GM23248 (cell line): ENCODE measurements around the gene MED12L. TPM values are rescaled to one million over a fixed set of nuclear protein-coding genes. Genes with fewer than 3 reads are reported as not detected.

ENCODE experiments used
- DNase-seq: peaks from one replicate; pipeline ENCODE4 v3.0.0-alpha.2; 2015
- H2AFZ ChIP-seq: fragments of 200-600 bp; sonication (generic); 2 replicates; pipeline ENCODE4 v1.6.1; 2016; ENCODE audit warnings: antibody characterized with exemption
- H3F3A ChIP-seq: fragments of 200-600 bp; sonication (generic); 2 replicates; pipeline ENCODE4 v1.6.1; 2016; ENCODE audit warnings: mild to moderate bottlenecking, antibody characterized with exemption, mixed run types; ENCODE audit not compliant: insufficient read depth
- H3K27ac ChIP-seq: fragments of 200-600 bp; sonication (generic); 2 replicates; pipeline ENCODE4 v1.5.1; 2016; ENCODE audit warnings: mild to moderate bottlenecking
- H3K27me3 ChIP-seq: fragments of 200-600 bp; sonication (generic); replicated peaks from 2 replicates; pipeline ENCODE4 v1.6.1; 2016; ENCODE audit warnings: mild to moderate bottlenecking; ENCODE audit not compliant: insufficient read depth
- H3K36me3 ChIP-seq: fragments of 200-600 bp; sonication (generic); 2 replicates; pipeline ENCODE4 v1.6.1; 2016; ENCODE audit warnings: low read depth, mild to moderate bottlenecking
- H3K4me1 ChIP-seq: fragments of 200-600 bp; sonication (generic); 2 replicates; pipeline ENCODE4 v1.6.1; 2016; ENCODE audit warnings: mild to moderate bottlenecking; ENCODE audit not compliant: insufficient read depth
- H3K4me2 ChIP-seq: fragments of 200-600 bp; sonication (generic); one replicate; pipeline ENCODE4 v1.6.1; 2016; ENCODE audit warnings: mild to moderate bottlenecking; ENCODE audit not compliant: unreplicated experiment
- H3K4me3 ChIP-seq: fragments of 200-600 bp; sonication (generic); 2 replicates; pipeline ENCODE4 v1.5.1; 2016; ENCODE audit warnings: mild to moderate bottlenecking
- H3K79me2 ChIP-seq: fragments of 200-600 bp; sonication (generic); 2 replicates; pipeline ENCODE4 v1.6.1; 2016; ENCODE audit warnings: mild to moderate bottlenecking; ENCODE audit not compliant: insufficient read depth
- H3K9ac ChIP-seq: fragments of 200-600 bp; sonication (generic); 2 replicates; pipeline ENCODE4 v1.6.1; 2016; ENCODE audit warnings: mild to moderate bottlenecking
- H3K9me2 ChIP-seq: fragments of 200-600 bp; sonication (generic); 2 replicates; pipeline ENCODE4 v1.6.1; 2016; ENCODE audit warnings: mixed run types, mild to moderate bottlenecking, moderate library complexity; ENCODE audit not compliant: insufficient read depth
- H3K9me3 ChIP-seq: fragments of 200-600 bp; sonication (generic); one replicate; pipeline ENCODE4 v1.6.1; 2017; ENCODE audit warnings: low read depth
- H4K20me1 ChIP-seq: fragments of 200-600 bp; sonication (generic); 2 replicates; pipeline ENCODE4 v1.6.0; 2016; ENCODE audit not compliant: insufficient read depth
- EZH2 ChIP-seq: fragments of 200-600 bp; sonication (generic); IDR thresholded peaks from 2 replicates; pipeline ENCODE4 v1.6.1; 2018; ENCODE audit warnings: antibody characterized with exemption, mild to moderate bottlenecking; ENCODE audit not compliant: insufficient read depth, poor library complexity, severe bottlenecking
- EZH2phosphoT487 ChIP-seq: fragments of 200-600 bp; sonication (generic); IDR thresholded peaks from 2 replicates; pipeline ENCODE4 v1.6.1; 2018; ENCODE audit warnings: antibody characterized with exemption, moderate library complexity, mild to moderate bottlenecking, low read depth; ENCODE audit not compliant: insufficient read depth
- whole genome bisulfite sequencing, 2 experiments: methylation state at CpG; one replicate each; pipeline ENCODE4 v1.1.6; 2015 to 2017; ENCODE audit warnings: low lambda C conversion rate in 2 of 2, low coverage in 1 of 2; ENCODE audit errors: missing lambda C conversion rate in 2 of 2; 5-methylcytosine and 5-hydroxymethylcytosine counted together
- in situ Hi-C: fragments of 300-500 bp; cut with MboI; formaldehyde crosslinking; loops from 2 replicates; pipeline ENCODE4 v1.15.0; 2020
- polyA plus RNA-seq: library from polyadenylated mRNA; unstranded; fragments of >200 nt; fragmentation: Nextera tagmentation; extraction: Ambion mirVana; gene quantifications from 2 replicates; pipeline ENCODE4 v1.2.1, GENCODE V29; 2016
- total RNA-seq: library from RNA; depleted of rRNA; stranded (reverse); fragments of >200 nt; shearing (Covaris generic); gene quantifications from 2 replicates; pipeline ENCODE4 v1.2.3, GENCODE V29; 2014

MED12L gene
- total and polyA plus RNA-seq, 2 experiments from 2014 or later, result 0.13 to 0.32 TPM

DNA sequence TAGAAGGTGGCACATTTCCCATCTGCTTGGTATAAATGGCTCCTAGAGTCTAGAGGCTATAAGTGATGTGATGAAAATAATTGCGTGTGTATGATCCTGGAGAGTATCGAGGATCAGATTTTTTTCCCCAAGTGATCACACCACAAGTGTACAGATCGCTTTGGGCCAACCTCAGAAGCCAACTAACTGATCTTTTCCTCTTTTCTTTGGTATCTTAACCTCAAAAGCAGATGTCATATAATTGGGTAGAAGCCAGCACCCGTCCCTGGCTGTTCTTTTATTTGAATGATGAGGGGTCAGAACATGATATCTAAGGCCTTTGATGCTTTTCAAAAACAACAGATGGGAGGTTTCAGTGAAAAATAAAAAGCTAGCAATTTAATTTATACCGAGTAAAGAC, 189.6 kb downstream of the MED12L start:
- Histone ChIP-seq H4K20me1 (no peaks in the 10 kb centered on the region), H3K9ac (no peak overlapping the region), H3K4me1 (no peaks in the 10 kb centered on the region), H3K27ac (no peak overlapping the region), H3K9me3 (no peaks in the 10 kb centered on the region), H3K79me2 (no peaks in the 10 kb centered on the region), H3K36me3 (no peaks in the 10 kb centered on the region), H3K9me2 (no peaks in the 10 kb centered on the region), H3K4me3 (no peak overlapping the region), H3K27me3 (no peaks in the 10 kb centered on the region), H3K4me2 (no peak overlapping the region), H3F3A (no peaks in the 10 kb centered on the region), H2AFZ (no peak overlapping the region)
- TF ChIP-seq EZH2 (no peak), EZH2phosphoT487 (no peak)
- WGBS, 2 experiments, result 64 to 72% methylated on average over 5 of the region's 5 CpGs
- in situ Hi-C loops, result loop anchor here (5.0 kb wide), 2 partner anchors 48 to 108 kb away; no protein-coding TSS in a partner anchor
- no peak for DNase-seq

- H3K4me2 ChIP-seq, result no peak overlapping the region
- H3K36me3 ChIP-seq, result no peaks in the 10 kb centered on the region
- no peaks in the 10 kb centered on the region for H3F3A ChIP-seq
- H3K27me3 ChIP-seq, result no peaks in the 10 kb centered on the region
- H3K9me3 ChIP-seq, result no peaks in the 10 kb centered on the region
- H3K4me3 ChIP-seq, result no peak overlapping the region
- TF ChIP-seq EZH2phosphoT487 (no peak), EZH2 (no peak)
- no peak overlapping the region for H3K27ac ChIP-seq
- H3K9me2 ChIP-seq, result no peaks in the 10 kb centered on the region
- H3K4me1 ChIP-seq, result no peaks in the 10 kb centered on the region
- H3K9ac ChIP-seq, result no peak overlapping the region
- H4K20me1 ChIP-seq, result no peaks in the 10 kb centered on the region
- no peak overlapping the region for H2AFZ ChIP-seq
- in situ Hi-C loops, result loop anchor here (5.0 kb wide), 2 partner anchors 49 to 109 kb away; no protein-coding TSS in a partner anchor
- no peak for DNase-seq
- 73 to 79% methylated on average over 2 of the region's 2 CpGs for WGBS, 2 experiments
- no peaks in the 10 kb centered on the region for H3K79me2 ChIP-seq
Observed at GRCh38 chr3:151276038-151276686, 190.7 kb downstream of the MED12L start.

- no peak for DNase-seq
- in situ Hi-C loops, result loop anchor here (5.0 kb wide), 2 partner anchors 49 to 109 kb away; no protein-coding TSS in a partner anchor
- no peaks in the 10 kb centered on the region for H3K9me3 ChIP-seq
- H3K9ac ChIP-seq, result no peak overlapping the region
- H3K4me1 ChIP-seq, result no peaks in the 10 kb centered on the region
- no peak overlapping the region for H3K4me3 ChIP-seq
- H3K27ac ChIP-seq, result no peak overlapping the region
- WGBS, 2 experiments, result 94 to 95% methylated on average over 6 of the region's 6 CpGs
- no peaks in the 10 kb centered on the region for H3K36me3 ChIP-seq
- no peaks in the 10 kb centered on the region for H3F3A ChIP-seq
- no peaks in the 10 kb centered on the region for H3K27me3 ChIP-seq
- H4K20me1 ChIP-seq, result no peaks in the 10 kb centered on the region
- no peak for TF ChIP-seq EZH2
- no peak overlapping the region for H2AFZ ChIP-seq
- no peaks in the 10 kb centered on the region for H3K9me2 ChIP-seq
- H3K4me2 ChIP-seq, result no peak overlapping the region
- H3K79me2 ChIP-seq, result no peaks in the 10 kb centered on the region
Observed at GRCh38 chr3:151276687-151277042, 191.2 kb downstream of the MED12L start.

DNA sequence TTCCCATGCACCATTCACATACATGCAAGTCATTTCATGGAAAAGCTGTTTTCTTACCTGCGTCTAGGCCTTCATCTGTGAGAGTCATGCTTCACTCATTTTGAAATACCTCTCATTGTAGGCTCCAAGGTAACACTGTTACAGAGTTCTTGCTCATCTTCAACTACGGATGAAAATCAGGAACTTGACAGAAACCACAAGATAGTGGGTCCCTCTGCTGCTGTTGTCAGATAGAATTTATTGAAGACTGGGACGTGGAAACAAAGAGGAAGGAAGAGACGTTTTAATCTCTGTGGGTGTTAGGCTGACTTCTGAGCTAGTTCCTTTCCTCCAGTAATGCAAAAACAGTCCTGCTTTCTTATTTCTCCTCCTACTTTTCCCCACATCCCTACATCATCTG, 192.8 kb downstream of the MED12L start, which contains the start of gene P2RY14:
Gene P2RY14 (minus strand): TSS at position 313 of the 400 bp plus-strand sequence. CDS start 64,226 bp downstream, outside the sequence.
- WGBS, 2 experiments, result 70 to 71% methylated on average over 4 of the region's 4 CpGs
- H3K36me3 ChIP-seq, result no peaks in the 10 kb centered on the region
- H3K27me3 ChIP-seq, result no peaks in the 10 kb centered on the region
- no peaks in the 10 kb centered on the region for H3K79me2 ChIP-seq
- no peaks in the 10 kb centered on the region for H3K9me3 ChIP-seq
- in situ Hi-C loops, result loop anchor here (5.0 kb wide), 2 partner anchors 51 to 111 kb away; no protein-coding TSS in a partner anchor
- no peak for DNase-seq
- no peak within 1 kb of the TSS for H3K27ac ChIP-seq
- H3K4me2 ChIP-seq, result no peak within 1 kb of the TSS
- H3K4me1 ChIP-seq, result no peaks in the 10 kb centered on the region
- no peak within 1 kb of the TSS for H3K9ac ChIP-seq
- no peak within 1 kb of the TSS for H2AFZ ChIP-seq
- TF ChIP-seq EZH2phosphoT487, result no peak
- TF ChIP-seq EZH2, result no peak
- H4K20me1 ChIP-seq, result no peaks in the 10 kb centered on the region
- no peaks in the 10 kb centered on the region for H3K9me2 ChIP-seq
- no peak within 1 kb of the TSS for H3K4me3 ChIP-seq
- no peaks in the 10 kb centered on the region for H3F3A ChIP-seq
